BLaER1 treated with 17β-estradiol and CSF1 and Interleukin-3, amounts not matched to agents 10 nM and 100 nM (cell line): ENCODE results near the gene RHOG.
"Not testable (repeated sequence)": the region's sequence is repeated elsewhere in the genome, so short reads cannot be mapped to it uniquely, and the experiment has no call there.

Experiments
- H3K27ac ChIP-seq, 11 experiments: shearing (Covaris generic); formaldehyde crosslinking; 2 replicates each; pipeline ENCODE4 v1.8.1; 2022
- H3K27me3 ChIP-seq, 11 experiments: shearing (Covaris generic); formaldehyde crosslinking; 2 replicates each; pipeline ENCODE4 v1.8.1; 2022
- H3K36me3 ChIP-seq, 11 experiments: shearing (Covaris generic); formaldehyde crosslinking; 2 replicates each; pipeline ENCODE4 v1.8.1; 2022
- H3K4me1 ChIP-seq, 10 experiments: shearing (Covaris generic); formaldehyde crosslinking; 2 replicates each; pipeline ENCODE4 v1.8.1; 2022
- H3K4me2 ChIP-seq, 11 experiments: shearing (Covaris generic); formaldehyde crosslinking; 2 replicates each; pipeline ENCODE4 v1.8.1; 2022
- H3K4me3 ChIP-seq, 10 experiments: shearing (Covaris generic); formaldehyde crosslinking; 2 replicates each; pipeline ENCODE4 v1.8.1; 2022
- H3K9ac ChIP-seq, 11 experiments: shearing (Covaris generic); formaldehyde crosslinking; 2 replicates each; pipeline ENCODE4 v1.8.1; 2022
- H3K9me3 ChIP-seq, 11 experiments: shearing (Covaris generic); formaldehyde crosslinking; replicated peaks in 1 of 11; 2 replicates each; pipeline ENCODE4 v1.8.1; 2022
- H4K20me1 ChIP-seq, 11 experiments: shearing (Covaris generic); formaldehyde crosslinking; 2 replicates each; pipeline ENCODE4 v1.8.1; 2022
- Cebpa-rat ChIP-seq, 11 experiments: shearing (Covaris generic); IDR thresholded peaks; 2 replicates each; pipeline ENCODE4 v1.8.1; 2022

The RHOG gene

GRCh38 chr11:3796801-3797328 lies 43.9 kb downstream of the RHOG start:
- Histone ChIP-seq H3K4me2 (peak overlapping the region; percentile 88 to 99 (median 95)), H3K36me3 (peaks cover 32 to 40% (median 38%) of the 10 kb centered on the region in 11 experiments), H3K4me3 (peak overlapping the region; percentile 74 to 100 (median 91)), H3K9ac (peak overlapping the region; percentile 92 to 100 (median 96)), H3K4me1 (peaks cover 26 to 38% (median 31%) of the 10 kb centered on the region in 10 experiments), H3K9me3 (no peaks in the 10 kb centered on the region), H3K27ac (peak overlapping the region; percentile 92 to 97 (median 96)), H3K27me3 (no peaks in the 10 kb centered on the region), H4K20me1 (peaks cover 48 to 54% (median 52%) of the 10 kb centered on the region in 11 experiments)
- TF ChIP-seq Cebpa-rat (IDR thresholded peaks at IDR 0.05), result no peak

GRCh38 chr11:3796346-3796745 lies 44.4 kb downstream of the RHOG start:
- TF ChIP-seq Cebpa-rat (IDR thresholded peaks at IDR 0.05), result no peak
- peaks cover 26 to 38% (median 32%) of the 10 kb centered on the region in 10 experiments for H3K4me1 ChIP-seq
- H3K27me3 ChIP-seq, result no peaks in the 10 kb centered on the region
- H3K4me2 ChIP-seq, result peak overlapping the region; percentile 88 to 99 (median 95)
- H3K4me3 ChIP-seq, result peak overlapping the region; percentile 74 to 100 (median 91)
- H3K9ac ChIP-seq, result peak overlapping the region; percentile 92 to 100 (median 96)
- H3K36me3 ChIP-seq, result peaks cover 37 to 46% (median 43%) of the 10 kb centered on the region in 11 experiments
- peak overlapping the region; percentile 92 to 97 (median 96) for H3K27ac ChIP-seq
- H4K20me1 ChIP-seq, result peaks cover 53 to 59% (median 58%) of the 10 kb centered on the region in 11 experiments
- H3K9me3 ChIP-seq, result no peaks in the 10 kb centered on the region

GRCh38 chr11:3796002-3796311 lies 44.8 kb downstream of the RHOG start:
- peaks cover 41 to 50% (median 46%) of the 10 kb centered on the region in 11 experiments for H3K36me3 ChIP-seq
- H3K4me1 ChIP-seq, result peaks cover 29 to 42% (median 34%) of the 10 kb centered on the region in 10 experiments
- peak overlapping the region; percentile 92 to 97 (median 96); a peak in 18 of 22 replicates for H3K27ac ChIP-seq
- H3K9me3 ChIP-seq, result no peaks in the 10 kb centered on the region
- peak overlapping the region; percentile 92 to 100 (median 96); a peak in 21 of 22 replicates for H3K9ac ChIP-seq
- peaks cover 57 to 63% (median 62%) of the 10 kb centered on the region in 11 experiments for H4K20me1 ChIP-seq
- TF ChIP-seq Cebpa-rat (IDR thresholded peaks at IDR 0.05), result no peak
- H3K27me3 ChIP-seq, result no peaks in the 10 kb centered on the region
- H3K4me2 ChIP-seq, result peak overlapping the region; percentile 88 to 99 (median 95)
- H3K4me3 ChIP-seq, result peak overlapping the region; percentile 74 to 100 (median 91)

- peak overlapping the region; percentile 88 to 99 (median 95) for H3K4me2 ChIP-seq
- H3K27ac ChIP-seq, result peak overlapping the region in 9 of 11 experiments; percentile 23 to 97 (median 95); a peak in 10 of 22 replicates
- H3K9me3 ChIP-seq, result no peaks in the 10 kb centered on the region
- TF ChIP-seq Cebpa-rat (IDR thresholded peaks at IDR 0.05), result no peak
- H3K27me3 ChIP-seq, result no peaks in the 10 kb centered on the region
- H3K4me3 ChIP-seq, result peak overlapping the region; percentile 74 to 100 (median 91)
- peaks cover 63 to 69% (median 67%) of the 10 kb centered on the region in 11 experiments for H4K20me1 ChIP-seq
- H3K4me1 ChIP-seq, result peaks cover 29 to 48% (median 34%) of the 10 kb centered on the region in 10 experiments
- peak overlapping the region; percentile 92 to 100 (median 96); a peak in 19 of 22 replicates for H3K9ac ChIP-seq
- peaks cover 46 to 55% (median 52%) of the 10 kb centered on the region in 11 experiments for H3K36me3 ChIP-seq
These were observed 45.4 kb downstream of the RHOG start for GRCh38 chr11:3795131-3796001.

- H3K4me3 ChIP-seq, H3K9me3 ChIP-seq, H3K27me3 ChIP-seq, H3K27ac ChIP-seq: not testable (repeated sequence)
- peak overlapping the region in 10 of 11 experiments; percentile 11 to 97 (median 92); a peak in 13 of 22 replicates for H3K4me2 ChIP-seq
- peaks cover 29 to 58% (median 38%) of the 10 kb centered on the region in 10 experiments for H3K4me1 ChIP-seq
- H3K36me3 ChIP-seq, result peaks cover 56 to 65% (median 62%) of the 10 kb centered on the region in 11 experiments
- H3K9ac ChIP-seq, result peak overlapping the region in 1 of 11 experiments; percentile 42; a peak in 3 of 22 replicates
- H4K20me1 ChIP-seq, result peaks cover 73 to 79% (median 77%) of the 10 kb centered on the region in 11 experiments
These were observed 46.4 kb downstream of the RHOG start for GRCh38 chr11:3794387-3794786.

GRCh38 chr11:3786781-3787428 lies 53.9 kb downstream of the RHOG start:
- H4K20me1 ChIP-seq, result peaks cover 89 to 100% (median 100%) of the 10 kb centered on the region in 11 experiments
- peak overlapping the region in 8 of 11 experiments; percentile 0 to 33 (median 13); a peak in 7 of 22 replicates for H3K9ac ChIP-seq
- no peak overlapping the region for H3K4me3 ChIP-seq
- peak overlapping the region; percentile 15 to 82 (median 76); a peak in 20 of 22 replicates for H3K27ac ChIP-seq
- no peak for TF ChIP-seq Cebpa-rat (IDR thresholded peaks at IDR 0.05)
- peaks cover 24 to 91% (median 68%) of the 10 kb centered on the region in 11 experiments; a peak in 21 of 22 replicates for H3K36me3 ChIP-seq
- peaks cover 37 to 98% (median 73%) of the 10 kb centered on the region in 10 experiments for H3K4me1 ChIP-seq
- no peaks in the 10 kb centered on the region for H3K9me3 ChIP-seq
- H3K27me3 ChIP-seq, result no peaks in the 10 kb centered on the region
- peak overlapping the region; percentile 12 to 82 (median 46); a peak in 20 of 22 replicates for H3K4me2 ChIP-seq

- H3K27me3 ChIP-seq, result no peaks in the 10 kb centered on the region
- H3K36me3 ChIP-seq, result peaks cover 23 to 91% (median 73%) of the 10 kb centered on the region in 11 experiments
- peak overlapping the region in 10 of 11 experiments; percentile 65 to 82 (median 76); a peak in 13 of 22 replicates for H3K27ac ChIP-seq
- no peak overlapping the region for H3K4me3 ChIP-seq
- no peaks in the 10 kb centered on the region for H3K9me3 ChIP-seq
- TF ChIP-seq Cebpa-rat (IDR thresholded peaks at IDR 0.05), result no peak
- peaks cover 37 to 84% (median 69%) of the 10 kb centered on the region in 10 experiments for H3K4me1 ChIP-seq
- no peak overlapping the region; a peak in 3 of 22 replicates for H3K9ac ChIP-seq
- H3K4me2 ChIP-seq, result peak overlapping the region in 6 of 11 experiments; percentile 66 to 87 (median 78); a peak in 11 of 22 replicates
- peaks cover 76 to 100% (median 97%) of the 10 kb centered on the region in 11 experiments for H4K20me1 ChIP-seq
These were observed 57.1 kb downstream of the RHOG start for GRCh38 chr11:3783611-3784010.

- Histone ChIP-seq H3K27ac (peak overlapping the region in 9 of 11 experiments; percentile 30 to 79 (median 52); a peak in 14 of 22 replicates), H3K4me1 (peaks cover 37 to 78% (median 63%) of the 10 kb centered on the region in 10 experiments), H3K36me3 (peaks cover 30 to 91% (median 73%) of the 10 kb centered on the region in 11 experiments)
These were observed 57.8 kb downstream of the RHOG start for GRCh38 chr11:3782963-3783362.

More at GRCh38 chr11:3782963-3783362, 57.8 kb downstream of the RHOG start:
- H3K27me3 ChIP-seq, result no peaks in the 10 kb centered on the region
- peak overlapping the region in 6 of 11 experiments; percentile 0 to 87 (median 78); a peak in 10 of 22 replicates for H3K4me2 ChIP-seq
- peak overlapping the region in 1 of 11 experiments; percentile 10; a peak in 3 of 22 replicates for H3K9ac ChIP-seq
- H3K9me3 ChIP-seq, result no peaks in the 10 kb centered on the region
- peaks cover 74 to 100% (median 96%) of the 10 kb centered on the region in 11 experiments for H4K20me1 ChIP-seq
- TF ChIP-seq Cebpa-rat (IDR thresholded peaks at IDR 0.05), result no peak
- no peak overlapping the region for H3K4me3 ChIP-seq
